ENCODE data around the gene SNRPF.

SNRPF gene

DNA sequence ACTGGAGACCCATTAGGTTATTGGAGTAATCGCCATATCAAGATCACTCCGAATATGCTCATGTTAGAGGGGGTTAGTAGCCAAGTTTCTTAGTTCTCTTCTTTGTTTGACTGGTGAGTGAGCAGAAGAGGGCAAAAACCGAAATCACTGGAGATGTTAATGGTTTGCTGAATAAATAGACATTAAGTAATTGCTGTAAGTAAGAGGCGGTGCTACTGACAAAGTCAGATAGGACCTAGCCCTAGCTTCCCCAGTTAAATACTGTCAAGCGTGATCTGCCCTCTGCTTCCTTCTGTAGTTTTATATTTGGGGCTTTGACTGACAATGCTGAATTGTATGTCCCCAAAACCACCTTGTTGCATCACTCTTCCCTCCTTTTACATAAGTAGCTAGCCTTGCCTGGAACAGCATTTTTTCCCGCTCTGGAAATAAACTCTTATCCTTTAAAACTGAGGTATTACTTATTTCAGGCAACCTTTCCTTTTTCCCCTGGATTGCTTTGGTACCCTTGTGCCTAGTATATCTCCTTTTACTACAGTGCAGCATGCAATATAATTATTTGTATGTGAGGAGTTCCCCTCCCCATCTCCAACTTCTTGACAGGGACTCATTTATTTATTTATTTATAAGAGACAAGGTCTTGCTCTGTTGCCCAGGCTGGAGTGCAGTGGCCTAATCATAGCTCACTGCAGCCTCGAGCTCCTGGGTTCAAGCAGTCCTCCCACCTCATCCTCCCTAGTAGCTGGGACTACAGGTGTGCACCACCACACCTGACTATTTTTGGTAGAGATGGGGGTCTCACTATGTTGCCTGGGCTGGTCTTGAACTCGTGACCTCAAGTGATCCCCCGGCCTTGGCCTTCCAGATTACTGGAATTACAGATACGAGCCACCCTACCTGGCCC is 1.4 kb downstream of the SNRPF start:
- no peak for DNase-seq

DNA sequence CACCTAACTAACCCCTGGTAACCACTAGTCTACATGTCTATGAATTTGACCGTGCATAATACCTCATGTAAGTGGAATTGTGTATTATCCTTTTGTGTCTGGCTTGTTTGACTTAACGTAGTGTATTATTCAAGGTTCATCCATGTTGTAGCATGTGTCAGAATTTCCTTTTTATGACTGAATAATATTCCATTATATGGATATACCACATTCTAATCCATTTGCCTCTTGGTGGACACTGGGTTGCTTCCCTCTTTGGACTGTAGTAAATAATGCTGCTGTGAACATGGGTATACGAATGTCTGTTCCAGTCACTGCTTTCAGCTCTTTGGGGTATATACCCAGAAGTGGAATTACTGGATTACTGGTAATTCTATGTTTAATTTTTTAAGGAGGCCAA is 3.3 kb downstream of the SNRPF start:
- no peak for DNase-seq

DNA sequence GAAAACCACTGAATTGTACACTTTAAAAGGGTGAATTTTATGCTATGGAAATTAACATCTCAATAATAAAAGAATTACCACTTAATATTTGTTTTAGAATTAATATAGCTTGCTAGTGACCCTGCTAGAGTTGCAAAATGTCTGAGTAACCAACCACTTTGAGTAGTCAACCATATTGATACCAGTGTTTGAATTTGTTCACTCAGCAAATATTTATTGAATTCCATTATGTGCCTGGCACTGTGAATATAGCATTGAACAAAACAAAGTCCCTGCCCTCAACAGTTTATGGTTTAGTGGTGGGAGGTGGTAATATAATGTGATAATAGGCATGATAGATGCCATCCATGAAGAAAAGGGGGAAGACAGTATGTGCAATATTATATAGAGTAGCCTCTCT is 4.6 kb downstream of the SNRPF start:
- DNase-seq, result no peak

DNA sequence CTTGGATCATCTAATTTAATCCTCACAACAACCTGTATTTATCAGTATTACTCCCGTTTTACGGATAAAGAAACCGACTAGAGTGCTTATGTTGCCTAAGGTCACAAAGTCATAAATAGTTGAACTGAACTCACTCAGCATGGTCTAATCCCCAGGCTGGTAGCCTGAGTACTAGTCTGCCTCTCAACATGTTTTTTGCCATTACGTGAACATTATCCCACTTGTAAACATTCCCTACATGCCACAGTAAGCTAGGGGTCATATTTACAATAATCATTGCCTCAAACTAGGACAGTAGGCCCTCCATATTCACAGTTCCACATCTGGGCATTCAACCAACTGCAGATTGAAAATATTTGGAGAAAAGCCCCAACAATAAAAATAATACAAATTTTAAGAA is 12.1 kb downstream of the SNRPF start:
- no peak for DNase-seq

GRCh38 chr12:95874452-95874851 is 15.7 kb downstream of the SNRPF start:
- no peak for DNase-seq

DNA sequence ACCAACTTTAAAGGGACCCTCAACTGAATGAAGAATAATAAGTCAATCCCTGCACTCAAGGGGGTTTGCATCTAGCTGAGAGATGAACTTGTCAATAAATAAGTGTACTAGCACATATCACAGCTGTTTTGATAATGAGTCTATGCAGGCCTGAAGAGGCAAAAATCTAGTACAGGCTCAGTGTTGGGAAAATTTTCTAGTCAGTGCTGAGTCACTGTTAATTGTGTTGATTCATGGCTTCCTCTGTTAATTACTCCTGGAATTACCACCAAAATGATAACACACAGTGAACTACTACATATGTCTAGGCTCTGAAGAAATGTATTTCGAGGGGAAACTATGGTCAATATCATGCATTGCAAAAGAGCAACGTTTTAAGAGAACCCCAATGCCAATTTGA is 18.9 kb downstream of the SNRPF start:
- no peak for DNase-seq

DNA sequence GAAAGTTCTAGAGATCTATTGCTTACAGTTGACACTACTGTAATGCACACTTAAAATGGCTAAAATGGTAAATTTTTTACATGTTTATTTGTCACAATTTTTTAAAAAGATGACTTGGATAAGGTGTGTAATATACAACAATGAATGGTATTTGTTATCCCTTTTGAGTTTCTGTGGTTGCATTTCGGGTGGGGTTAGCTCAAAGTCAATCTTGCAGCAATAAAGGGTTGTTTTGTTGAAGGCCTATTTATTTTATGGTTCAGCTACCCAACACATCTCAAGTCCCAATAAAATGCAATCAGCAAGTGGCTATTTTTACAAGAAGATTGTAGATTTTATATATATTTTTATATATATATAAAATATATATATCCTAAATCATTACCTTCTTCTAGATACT is 22.1 kb downstream of the SNRPF start:
- no peak for DNase-seq

- DNase-seq, result peak in 1 of 2 experiments; percentile 4
These were observed 22.7 kb downstream of the SNRPF start for GRCh38 chr12:95881331-95881955.

- no peak for DNase-seq
These were observed 23.3 kb downstream of the SNRPF start for GRCh38 chr12:95882080-95882479.

DNA sequence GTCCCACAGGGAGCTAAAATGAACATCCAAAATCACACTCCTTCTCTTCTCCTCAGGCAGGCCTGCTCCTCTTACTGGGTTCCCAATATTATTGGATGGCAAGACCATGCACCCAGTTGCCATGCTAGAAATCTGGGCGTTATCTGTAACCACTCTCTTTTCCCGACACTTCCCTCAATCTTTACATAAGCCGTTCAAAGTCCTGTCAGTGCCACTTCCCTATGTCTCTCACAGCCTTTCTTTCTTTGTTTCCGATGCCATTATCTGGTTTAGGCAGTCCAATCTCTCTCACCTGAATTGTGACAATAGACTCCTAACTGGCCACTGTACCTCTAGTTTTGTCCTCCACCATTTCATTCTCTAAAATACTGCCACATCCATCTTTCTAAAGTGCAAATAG is 24.1 kb downstream of the SNRPF start:
- DNase-seq, result no peak

DNA sequence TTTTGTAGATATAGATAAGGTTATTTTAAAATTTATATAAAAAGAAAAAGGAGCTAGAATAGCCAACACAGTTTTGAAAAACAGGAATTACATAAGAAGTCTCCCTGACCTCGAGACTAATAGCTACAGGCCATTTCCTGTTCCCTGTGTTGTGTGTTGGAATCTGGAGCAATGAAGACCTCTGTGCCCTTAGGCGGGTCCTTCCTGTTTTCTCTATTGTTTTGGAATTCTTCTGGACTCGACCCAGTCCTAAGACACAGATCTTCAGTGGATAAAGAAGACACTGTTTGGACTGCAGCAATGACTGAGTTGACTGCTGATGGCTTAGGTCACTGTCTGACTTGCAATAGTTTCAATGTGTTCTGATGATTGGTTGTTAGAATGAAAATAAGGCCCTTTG is 26.2 kb downstream of the SNRPF start:
- DNase-seq, result no peak

DNA sequence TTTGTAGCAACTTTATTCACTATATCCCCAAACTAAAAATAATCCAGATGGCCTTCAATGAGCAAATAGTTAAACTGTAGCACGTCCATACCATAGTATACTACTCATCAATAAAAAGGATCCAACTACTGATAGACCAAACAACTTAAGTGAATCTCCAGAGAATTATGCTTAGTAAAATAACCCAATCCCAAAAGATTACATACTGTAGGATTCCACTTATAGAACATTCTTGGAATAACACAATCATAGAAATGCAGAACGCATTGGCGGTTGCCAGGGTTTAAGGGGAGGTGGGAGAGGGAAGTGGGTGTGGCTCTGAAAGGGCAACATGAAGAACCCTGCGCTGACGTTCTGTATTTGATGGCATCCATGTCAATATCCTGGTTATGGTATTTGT is 28.6 kb downstream of the SNRPF start:
- no peak for DNase-seq

- no peak for DNase-seq
These were observed 32.2 kb downstream of the SNRPF start for GRCh38 chr12:95890958-95891357.

- DNase-seq, result no peak
These were observed 38.1 kb downstream of the SNRPF start for GRCh38 chr12:95896846-95897245.

GRCh38 chr12:95898081-95898480 is 39.3 kb downstream of the SNRPF start:
- no peak for DNase-seq

DNA sequence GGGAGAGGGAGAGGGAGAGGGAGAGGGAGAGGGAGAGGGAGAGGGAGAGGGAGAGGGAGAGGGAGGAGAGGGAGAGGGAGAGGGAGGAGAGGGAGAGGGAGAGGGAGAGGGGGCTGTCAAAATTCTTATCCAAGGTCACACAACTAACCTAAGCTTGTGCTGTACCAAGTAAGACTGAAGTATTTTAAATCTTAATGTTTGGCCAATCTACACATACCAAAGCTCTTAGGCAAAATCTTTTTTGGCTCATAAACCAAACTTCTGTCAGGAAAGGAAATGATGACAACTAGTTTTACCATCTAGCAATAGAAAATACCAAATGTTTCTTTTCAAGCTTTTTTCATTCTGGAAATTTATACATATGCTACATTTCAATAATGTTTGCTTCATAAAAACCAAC is 49.8 kb downstream of the SNRPF start:
- no peak for DNase-seq

- no peak for DNase-seq
These were observed 51.1 kb downstream of the SNRPF start for GRCh38 chr12:95909871-95910270.
